Body of pancreas (tissue), 4 donors: ENCODE results near the gene C9orf72.
"Not testable (repeated sequence)": the region's sequence is repeated elsewhere in the genome, so short reads cannot be mapped to it uniquely, and the experiment has no call there.

Source experiments
- CTCF ChIP-seq, 7 experiments: fragments of 450-650 bp in 4 of 7; fragments of 200-600 bp in 3 of 7; sonication (generic) in 3 of 7; IDR thresholded peaks; one replicate each; pipeline ENCODE4 v1.5.1; 2016 to 2019; ENCODE audit warnings: antibody characterized with exemption in 7 of 7
- POLR2A ChIP-seq, 3 donors: fragments of 450-650 bp; IDR thresholded peaks; one replicate each; pipeline ENCODE4 v1.6.1; 2016; ENCODE audit warnings: antibody characterized with exemption in 3 of 3, mild to moderate bottlenecking in 2 of 3

- TF ChIP-seq CTCF, POLR2A (IDR thresholded peaks at IDR 0.05): not testable (repeated sequence)
These were observed 72.4 kb downstream of the C9orf72 start for GRCh38 chr9:27500902-27501301.
